WTC11 (cell line): ENCODE results near the gene STAT3. TPM values are rescaled to one million over a fixed set of nuclear protein-coding genes. Genes with fewer than 3 reads are reported as not detected.

Experiments used
- ATAC-seq: fragments of 200-7000 bp; cut with Tn5 transposase; 2 replicates; pipeline ENCODE4 v1.10.0; 2021; ENCODE audit warnings: mild to moderate bottlenecking, moderate library complexity
- CTCF ChIA-PET: fragments of 300-600 bp; sonication (Branson Sonifier 250); formaldehyde crosslinking; loops from one replicate; lab custom pipeline; 2021; ENCODE audit warnings: antibody characterized with exemption; lab: Charles Lee
- POLR2A ChIA-PET: fragments of 350-600 bp; sonication (Branson Sonifier 250); formaldehyde crosslinking; loops from one replicate; lab custom pipeline; 2021; ENCODE audit warnings: antibody characterized with exemption; lab: Charles Lee
- DNase-seq: peaks from one replicate; pipeline ENCODE4 v3.0.0; 2021; ENCODE audit warnings: low spot score
- H3K27ac Mint-ChIP-seq: 2 replicates; pipeline ENCODE4 v1.8.0; 2021; ENCODE audit warnings: mixed read lengths
- H3K27me3 Mint-ChIP-seq: 2 replicates; pipeline ENCODE4 v1.8.0; 2021; ENCODE audit warnings: low read depth, mild to moderate bottlenecking, moderate library complexity, mixed read lengths
- H3K36me3 Mint-ChIP-seq: 2 replicates; pipeline ENCODE4 v1.8.0; 2021; ENCODE audit warnings: mixed read lengths
- H3K4me1 Mint-ChIP-seq: 2 replicates; pipeline ENCODE4 v1.8.0; 2022; ENCODE audit warnings: mixed read lengths
- H3K4me3 Mint-ChIP-seq: 2 replicates; pipeline ENCODE4 v1.8.0; 2021; ENCODE audit warnings: mild to moderate bottlenecking, moderate library complexity, mixed read lengths
- H3K9me3 Mint-ChIP-seq: 2 replicates; pipeline ENCODE4 v1.8.0; 2021; ENCODE audit warnings: mixed read lengths
- GRHL2 ChIP-seq: fragments of 250-450 bp; sonication (Bioruptor Pico); IDR thresholded peaks from 2 replicates; pipeline ENCODE4 v1.8.0; 2022; ENCODE audit warnings: mild to moderate bottlenecking, moderate library complexity; ENCODE audit not compliant: insufficient replicate concordance, severe bottlenecking
- SP1 ChIP-seq: sonication (generic); formaldehyde crosslinking; conservative IDR thresholded peaks from 2 replicates; pipeline ENCODE4 v1.8.1; 2022; ENCODE audit warnings: missing genetic modification reagents
- STAT6 ChIP-seq: sonication (generic); formaldehyde crosslinking; conservative IDR thresholded peaks from 2 replicates; pipeline ENCODE4 v1.8.1; 2023; ENCODE audit warnings: mild to moderate bottlenecking, low read depth, missing genetic modification reagents, moderate library complexity
- ZNF281 ChIP-seq: sonication (generic); formaldehyde crosslinking; IDR thresholded peaks from 2 replicates; pipeline ENCODE4 v1.8.0; 2023; ENCODE audit warnings: mild to moderate bottlenecking, missing genetic modification reagents
- ZNF396 ChIP-seq: fragments of 250-450 bp; sonication (Bioruptor Pico); IDR thresholded peaks from 2 replicates; pipeline ENCODE4 v1.8.0; 2021; ENCODE audit warnings: mild to moderate bottlenecking, moderate library complexity, borderline replicate concordance
- ZNF423 ChIP-seq: fragments of 250-450 bp; sonication (Bioruptor Pico); IDR thresholded peaks from 2 replicates; pipeline ENCODE4 v2.1.2; 2022; ENCODE audit warnings: mild to moderate bottlenecking, moderate library complexity
- total RNA-seq: library from RNA; stranded (reverse); gene quantifications from 3 replicates; pipeline ENCODE4 v1.2.3, GENCODE V29; 2021
- TF ChIP-seq, protein P1 (sequence below): fragments of 200-600 bp; IDR thresholded peaks from 2 replicates; pipeline ENCODE4 v1.8.0; 2022; ENCODE audit warnings: antibody characterized with exemption
- TF ChIP-seq, protein P2 (sequence below): sonication (generic); formaldehyde crosslinking; IDR thresholded peaks from 2 replicates; pipeline ENCODE4 v1.8.0; 2022; ENCODE audit warnings: mild to moderate bottlenecking, missing genetic modification reagents
- TF ChIP-seq, protein P3 (sequence below): fragments of 250-450 bp; sonication (Bioruptor Pico); conservative IDR thresholded peaks from 2 replicates; pipeline ENCODE4 v1.9.0; 2021; ENCODE audit warnings: mild to moderate bottlenecking
- TF ChIP-seq, protein P4 (sequence below): sonication (generic); formaldehyde crosslinking; IDR thresholded peaks from 2 replicates; pipeline ENCODE4 v1.8.1; 2023; ENCODE audit warnings: mild to moderate bottlenecking, missing genetic modification reagents, moderate library complexity
- TF ChIP-seq, protein P5 (sequence below): sonication (generic); formaldehyde crosslinking; IDR thresholded peaks from 2 replicates; pipeline ENCODE4 v1.8.1; 2022; ENCODE audit warnings: mild to moderate bottlenecking, missing genetic modification reagents, moderate library complexity, borderline replicate concordance
- TF ChIP-seq, protein P6 (sequence below): sonication (generic); formaldehyde crosslinking; IDR thresholded peaks from 2 replicates; pipeline ENCODE4 v1.8.0; 2023; ENCODE audit warnings: missing genetic modification reagents

STAT3 gene
- total RNA-seq, 1 experiment from 2014 or later, result 98.0 TPM

- ChIA-PET CTCF (interaction anchor here (0.6 to 2.1 kb wide), 3 partner anchors 14 to 115 kb away, joined by 3 to 11 read pairs (median 6); no protein-coding TSS in a partner anchor), POLR2A (no interaction called here)
- Mint-ChIP-seq H3K4me3 (no peak overlapping the region), H3K27me3 (peaks cover 35% of the 10 kb centered on the region), H3K36me3 (no peaks in the 10 kb centered on the region), H3K27ac (no peak overlapping the region), H3K9me3 (no peaks in the 10 kb centered on the region), H3K4me1 (peaks cover 16% of the 10 kb centered on the region)
- TF ChIP-seq, protein P1, sequence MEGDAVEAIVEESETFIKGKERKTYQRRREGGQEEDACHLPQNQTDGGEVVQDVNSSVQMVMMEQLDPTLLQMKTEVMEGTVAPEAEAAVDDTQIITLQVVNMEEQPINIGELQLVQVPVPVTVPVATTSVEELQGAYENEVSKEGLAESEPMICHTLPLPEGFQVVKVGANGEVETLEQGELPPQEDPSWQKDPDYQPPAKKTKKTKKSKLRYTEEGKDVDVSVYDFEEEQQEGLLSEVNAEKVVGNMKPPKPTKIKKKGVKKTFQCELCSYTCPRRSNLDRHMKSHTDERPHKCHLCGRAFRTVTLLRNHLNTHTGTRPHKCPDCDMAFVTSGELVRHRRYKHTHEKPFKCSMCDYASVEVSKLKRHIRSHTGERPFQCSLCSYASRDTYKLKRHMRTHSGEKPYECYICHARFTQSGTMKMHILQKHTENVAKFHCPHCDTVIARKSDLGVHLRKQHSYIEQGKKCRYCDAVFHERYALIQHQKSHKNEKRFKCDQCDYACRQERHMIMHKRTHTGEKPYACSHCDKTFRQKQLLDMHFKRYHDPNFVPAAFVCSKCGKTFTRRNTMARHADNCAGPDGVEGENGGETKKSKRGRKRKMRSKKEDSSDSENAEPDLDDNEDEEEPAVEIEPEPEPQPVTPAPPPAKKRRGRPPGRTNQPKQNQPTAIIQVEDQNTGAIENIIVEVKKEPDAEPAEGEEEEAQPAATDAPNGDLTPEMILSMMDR, result no peak
- TF ChIP-seq, protein P2, sequence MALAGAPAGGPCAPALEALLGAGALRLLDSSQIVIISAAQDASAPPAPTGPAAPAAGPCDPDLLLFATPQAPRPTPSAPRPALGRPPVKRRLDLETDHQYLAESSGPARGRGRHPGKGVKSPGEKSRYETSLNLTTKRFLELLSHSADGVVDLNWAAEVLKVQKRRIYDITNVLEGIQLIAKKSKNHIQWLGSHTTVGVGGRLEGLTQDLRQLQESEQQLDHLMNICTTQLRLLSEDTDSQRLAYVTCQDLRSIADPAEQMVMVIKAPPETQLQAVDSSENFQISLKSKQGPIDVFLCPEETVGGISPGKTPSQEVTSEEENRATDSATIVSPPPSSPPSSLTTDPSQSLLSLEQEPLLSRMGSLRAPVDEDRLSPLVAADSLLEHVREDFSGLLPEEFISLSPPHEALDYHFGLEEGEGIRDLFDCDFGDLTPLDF, result no peak
- TF ChIP-seq ZNF396 (CRISPR knock-in tag) (no peak), STAT6 (CRISPR knock-in tag) (no peak)
- TF ChIP-seq, protein P3, sequence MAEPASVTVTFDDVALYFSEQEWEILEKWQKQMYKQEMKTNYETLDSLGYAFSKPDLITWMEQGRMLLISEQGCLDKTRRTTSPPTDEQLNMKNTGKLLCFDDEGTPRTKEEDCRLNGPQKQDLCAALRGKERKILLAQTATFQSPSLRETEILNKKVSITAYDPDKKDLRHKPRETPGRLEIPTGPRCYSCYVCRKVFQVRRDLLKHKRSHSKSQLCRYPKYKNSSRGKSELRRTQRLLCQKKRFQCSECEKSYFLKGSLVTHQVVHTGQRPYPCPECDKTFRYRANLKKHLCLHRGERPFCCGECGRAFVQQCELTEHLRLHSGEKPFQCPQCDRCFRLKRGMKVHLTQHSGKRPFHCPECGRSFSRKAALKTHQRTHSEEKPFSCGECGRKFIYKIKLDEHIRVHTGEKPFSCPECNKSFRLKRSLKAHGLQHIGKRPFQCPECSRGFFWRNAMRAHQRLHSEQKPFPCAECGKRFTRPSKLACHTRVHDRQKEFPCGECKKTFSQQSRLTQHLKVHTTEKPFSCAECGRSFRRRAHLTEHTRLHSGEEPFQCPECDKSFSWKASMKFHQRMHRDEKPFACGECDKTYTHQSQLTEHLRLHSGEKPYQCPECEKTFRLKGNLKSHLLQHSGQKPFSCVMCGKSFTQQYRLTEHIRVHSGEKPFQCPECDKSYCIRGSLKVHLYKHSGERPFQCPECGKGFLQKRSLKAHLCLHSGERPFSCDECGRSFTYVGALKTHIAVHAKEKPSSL (CRISPR knock-in tag), result no peak
- DNase-seq, result no peak
- ATAC-seq, result no peak
Measured at GRCh38 chr17:42291129-42291528, 97.1 kb downstream of the STAT3 start.

DNA sequence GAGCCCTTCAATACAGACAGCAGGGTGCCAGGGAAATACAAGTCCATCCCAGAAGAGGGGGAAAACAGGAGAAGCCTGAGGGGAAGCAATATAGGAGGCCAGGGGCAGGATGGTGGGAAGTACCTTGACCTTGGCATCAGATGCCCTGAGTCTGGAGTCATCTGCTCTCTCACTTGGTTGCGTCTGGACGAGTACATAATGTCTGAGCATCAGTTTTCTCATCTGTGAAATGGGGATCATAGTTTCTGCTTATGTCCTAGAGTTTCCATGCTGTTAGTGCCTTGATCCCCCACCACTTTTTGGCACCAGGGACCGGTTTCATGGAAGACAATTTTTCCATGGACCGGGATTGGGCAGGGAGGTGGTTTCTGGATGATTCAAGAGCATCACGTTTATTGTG, 97.7 kb downstream of the STAT3 start:
- no peaks in the 10 kb centered on the region for H3K9me3 Mint-ChIP-seq
- ATAC-seq (no peak), DNase-seq (no peak)
- peaks cover 35% of the 10 kb centered on the region for H3K27me3 Mint-ChIP-seq
- POLR2A ChIA-PET, result no interaction called here
- CTCF ChIA-PET, result interaction anchor here (0.6 to 1.9 kb wide), 3 partner anchors 14 to 116 kb away, joined by 3 to 6 read pairs (median 3); partner anchors contain the start of gene KCNH4
- H3K4me1 Mint-ChIP-seq, result peaks cover 16% of the 10 kb centered on the region
- no peak overlapping the region for H3K4me3 Mint-ChIP-seq
- no peak overlapping the region for H3K27ac Mint-ChIP-seq
- no peaks in the 10 kb centered on the region for H3K36me3 Mint-ChIP-seq
- TF ChIP-seq, protein P4, sequence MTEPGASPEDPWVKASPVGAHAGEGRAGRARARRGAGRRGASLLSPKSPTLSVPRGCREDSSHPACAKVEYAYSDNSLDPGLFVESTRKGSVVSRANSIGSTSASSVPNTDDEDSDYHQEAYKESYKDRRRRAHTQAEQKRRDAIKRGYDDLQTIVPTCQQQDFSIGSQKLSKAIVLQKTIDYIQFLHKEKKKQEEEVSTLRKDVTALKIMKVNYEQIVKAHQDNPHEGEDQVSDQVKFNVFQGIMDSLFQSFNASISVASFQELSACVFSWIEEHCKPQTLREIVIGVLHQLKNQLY (CRISPR knock-in tag), result no peak
- TF ChIP-seq, protein P5, sequence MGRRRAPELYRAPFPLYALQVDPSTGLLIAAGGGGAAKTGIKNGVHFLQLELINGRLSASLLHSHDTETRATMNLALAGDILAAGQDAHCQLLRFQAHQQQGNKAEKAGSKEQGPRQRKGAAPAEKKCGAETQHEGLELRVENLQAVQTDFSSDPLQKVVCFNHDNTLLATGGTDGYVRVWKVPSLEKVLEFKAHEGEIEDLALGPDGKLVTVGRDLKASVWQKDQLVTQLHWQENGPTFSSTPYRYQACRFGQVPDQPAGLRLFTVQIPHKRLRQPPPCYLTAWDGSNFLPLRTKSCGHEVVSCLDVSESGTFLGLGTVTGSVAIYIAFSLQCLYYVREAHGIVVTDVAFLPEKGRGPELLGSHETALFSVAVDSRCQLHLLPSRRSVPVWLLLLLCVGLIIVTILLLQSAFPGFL (CRISPR knock-in tag), result no peak

DNA sequence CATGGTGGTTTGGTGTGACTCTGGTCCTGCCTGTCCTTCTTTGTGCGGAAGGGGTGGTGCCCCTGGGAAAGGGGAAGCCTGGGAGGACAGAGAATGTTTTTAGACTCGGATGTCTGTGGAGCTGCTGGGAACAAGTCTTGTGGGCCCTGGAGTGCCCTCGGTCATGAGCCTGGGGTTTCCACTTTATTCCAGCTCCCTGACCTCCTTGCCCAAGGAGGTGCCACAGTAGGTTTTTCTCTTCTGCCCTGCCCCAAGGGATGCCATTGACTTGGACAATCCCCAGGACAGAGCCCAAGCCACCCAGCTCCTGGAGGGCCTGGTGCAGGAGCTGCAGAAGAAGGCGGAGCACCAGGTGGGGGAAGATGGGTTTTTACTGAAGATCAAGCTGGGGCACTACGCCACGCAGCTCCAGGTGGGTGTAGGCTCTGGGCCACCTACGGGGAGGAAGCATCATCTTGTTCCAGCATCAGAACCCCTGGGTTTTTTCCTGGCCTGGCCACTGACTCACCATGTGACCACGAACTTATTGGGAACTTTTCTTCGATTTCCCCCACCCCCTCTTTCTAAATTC, 98.5 kb downstream of the STAT3 start:
- peaks cover 16% of the 10 kb centered on the region for H3K4me1 Mint-ChIP-seq
- H3K4me3 Mint-ChIP-seq, result peak overlapping the region; percentile 54; the same call in 1 of the 2 replicates
- peaks cover 35% of the 10 kb centered on the region for H3K27me3 Mint-ChIP-seq
- no peaks in the 10 kb centered on the region for H3K36me3 Mint-ChIP-seq
- DNase-seq, result no peak
- no peak overlapping the region for H3K27ac Mint-ChIP-seq
- ChIA-PET CTCF (interaction anchor here (0.8 to 2.6 kb wide), 7 partner anchors 10 to 228 kb away, joined by 3 to 20 read pairs (median 5); partner anchors contain the start of gene KCNH4), POLR2A (interaction anchor here (0.7 to 0.9 kb wide), 2 partner anchors 12 to 22 kb away, joined by 3 to 4 read pairs; no protein-coding TSS in a partner anchor)
- no peaks in the 10 kb centered on the region for H3K9me3 Mint-ChIP-seq
- ATAC-seq, result no peak
- TF ChIP-seq ZNF423 (CRISPR knock-in tag), result no peak
- no peak for TF ChIP-seq ZNF281 (CRISPR knock-in tag)
- TF ChIP-seq, protein P1, result no peak
- TF ChIP-seq, protein P6, sequence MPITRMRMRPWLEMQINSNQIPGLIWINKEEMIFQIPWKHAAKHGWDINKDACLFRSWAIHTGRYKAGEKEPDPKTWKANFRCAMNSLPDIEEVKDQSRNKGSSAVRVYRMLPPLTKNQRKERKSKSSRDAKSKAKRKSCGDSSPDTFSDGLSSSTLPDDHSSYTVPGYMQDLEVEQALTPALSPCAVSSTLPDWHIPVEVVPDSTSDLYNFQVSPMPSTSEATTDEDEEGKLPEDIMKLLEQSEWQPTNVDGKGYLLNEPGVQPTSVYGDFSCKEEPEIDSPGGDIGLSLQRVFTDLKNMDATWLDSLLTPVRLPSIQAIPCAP, result no peak
- TF ChIP-seq GRHL2 (CRISPR knock-in tag), result no peak
- TF ChIP-seq SP1 (CRISPR knock-in tag), result no peak
